ENCODE measurements around the gene GARNL3. TPM values are rescaled to one million over a fixed set of nuclear protein-coding genes. Genes with fewer than 3 reads are reported as not detected.

GARNL3 gene
- total RNA-seq, 3 donors from 2014 or later: 13.4 to 44.8 (median 26.2) TPM

DNA sequence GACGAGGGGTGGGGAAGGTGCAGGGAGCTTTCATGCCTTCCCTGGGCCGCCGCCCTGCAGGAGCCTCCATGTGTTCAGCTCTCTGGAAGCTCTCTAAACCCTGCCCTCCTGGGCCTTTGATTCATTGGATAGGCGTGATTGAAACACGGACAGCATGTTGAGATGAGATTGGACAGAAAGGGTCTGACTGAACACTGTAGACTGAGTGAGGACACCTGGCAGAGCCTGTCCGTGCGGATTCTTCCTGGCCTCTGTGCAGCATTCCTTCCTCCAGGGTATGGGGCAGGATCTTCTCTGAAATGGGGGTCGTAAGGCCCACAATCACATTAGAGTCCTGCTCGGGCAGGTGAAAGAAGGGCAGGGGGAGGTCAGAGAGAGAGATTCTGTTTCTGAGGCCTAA lies 173.8 kb downstream of the GARNL3 start:
- H3K27ac ChIP-seq: no peak overlapping the region
- H3K36me3 ChIP-seq: peaks cover 15% of the 10 kb centered on the region
- no peaks in the 10 kb centered on the region for H3K4me1 ChIP-seq
- no peaks in the 10 kb centered on the region for H3K27me3 ChIP-seq
- intact Hi-C loops (cut with DNase I; ENCODE audit: low total_unique reads): no loop called here
- peaks cover 3 to 5% of the 10 kb centered on the region in 2 donors for H3K9me3 ChIP-seq
- DNase-seq (ENCODE audit: low spot score in 2 of 2): no peak
- no peak overlapping the region for H3K4me3 ChIP-seq
- TF ChIP-seq, protein P1, sequence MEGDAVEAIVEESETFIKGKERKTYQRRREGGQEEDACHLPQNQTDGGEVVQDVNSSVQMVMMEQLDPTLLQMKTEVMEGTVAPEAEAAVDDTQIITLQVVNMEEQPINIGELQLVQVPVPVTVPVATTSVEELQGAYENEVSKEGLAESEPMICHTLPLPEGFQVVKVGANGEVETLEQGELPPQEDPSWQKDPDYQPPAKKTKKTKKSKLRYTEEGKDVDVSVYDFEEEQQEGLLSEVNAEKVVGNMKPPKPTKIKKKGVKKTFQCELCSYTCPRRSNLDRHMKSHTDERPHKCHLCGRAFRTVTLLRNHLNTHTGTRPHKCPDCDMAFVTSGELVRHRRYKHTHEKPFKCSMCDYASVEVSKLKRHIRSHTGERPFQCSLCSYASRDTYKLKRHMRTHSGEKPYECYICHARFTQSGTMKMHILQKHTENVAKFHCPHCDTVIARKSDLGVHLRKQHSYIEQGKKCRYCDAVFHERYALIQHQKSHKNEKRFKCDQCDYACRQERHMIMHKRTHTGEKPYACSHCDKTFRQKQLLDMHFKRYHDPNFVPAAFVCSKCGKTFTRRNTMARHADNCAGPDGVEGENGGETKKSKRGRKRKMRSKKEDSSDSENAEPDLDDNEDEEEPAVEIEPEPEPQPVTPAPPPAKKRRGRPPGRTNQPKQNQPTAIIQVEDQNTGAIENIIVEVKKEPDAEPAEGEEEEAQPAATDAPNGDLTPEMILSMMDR (IDR thresholded peaks at IDR 0.05): no peak
- TF ChIP-seq POLR2AphosphoS5 (IDR thresholded peaks at IDR 0.05): no peak
- no peak for TF ChIP-seq POLR2A (IDR thresholded peaks at IDR 0.05)

Other genes starting within 250 kb of the GARNL3 start
- gene ANGPTL2, start 142.1 kb upstream of the GARNL3 start, total RNA-seq: 10 to 100 TPM; 30.9 to 61.8 (median 51.8) TPM
- 10 to 100 TPM; 17.7 to 38.7 (median 20.9) TPM for gene SLC2A8, start 132.4 kb downstream of the GARNL3 start, total RNA-seq
- gene ZNF79, start 159.6 kb downstream of the GARNL3 start, total RNA-seq: 10 to 100 TPM in 2 of 3 donors, 1 to 10 TPM in 1; 7.7 to 16.7 (median 16.0) TPM
- 1,000 to 10,000 TPM; 2,790 to 3,232 (median 3,032) TPM for gene RPL12, start 186.6 kb downstream of the GARNL3 start, total RNA-seq
- gene LRSAM1, start 186.7 kb downstream of the GARNL3 start, total RNA-seq: 10 to 100 TPM; 11.7 to 21.3 (median 17.9) TPM

Measured in breast epithelium (tissue), 4 donors.